ENCODE data around the gene CCNI2.

- TF ChIP-seq CTCF (IDR thresholded peaks at IDR 0.05) (no peak), POLR2A (IDR thresholded peaks at IDR 0.05) (no peak)
Observed at GRCh38 chr5:132751444-132751843, 4.2 kb downstream of the CCNI2 start.
